AG04449 (cell line): Measurements from ENCODE around the gene KIF5B.
"Not testable (repeated sequence)": the region's sequence is repeated elsewhere in the genome, so short reads cannot be mapped to it uniquely, and the experiment has no call there.

Experiments
- CTCF ChIA-PET: fragments of 350-600 bp; formaldehyde crosslinking; extraction: SDS; loops from one replicate; lab custom pipeline; 2021; ENCODE audit warnings: antibody characterized with exemption; lab: Yijun Ruan, JAX
- POLR2A ChIA-PET: fragments of 400-600, 350-600 bp; formaldehyde crosslinking; extraction: SDS; loops from one replicate; lab custom pipeline; 2020; ENCODE audit warnings: antibody characterized with exemption, inconsistent platforms; lab: Yijun Ruan, JAX
- DNase-seq: peaks from one replicate; pipeline ENCODE4 v3.0.0-alpha.2; 2010; ENCODE audit warnings: low read depth, low spot score
- H3K4me3 ChIP-seq: 2 replicates; pipeline ENCODE4 v1.5.1; 2011; ENCODE audit warnings: low read depth, mild to moderate bottlenecking, control low read depth, low read length
- CTCF ChIP-seq: IDR thresholded peaks from one replicate; pipeline ENCODE4 v1.5.1; 2011; ENCODE audit warnings: mild to moderate bottlenecking, moderate library complexity, low read length, control low read depth, inconsistent platforms; ENCODE audit not compliant: insufficient read depth; ENCODE audit errors: missing control alignments

KIF5B gene

DNA sequence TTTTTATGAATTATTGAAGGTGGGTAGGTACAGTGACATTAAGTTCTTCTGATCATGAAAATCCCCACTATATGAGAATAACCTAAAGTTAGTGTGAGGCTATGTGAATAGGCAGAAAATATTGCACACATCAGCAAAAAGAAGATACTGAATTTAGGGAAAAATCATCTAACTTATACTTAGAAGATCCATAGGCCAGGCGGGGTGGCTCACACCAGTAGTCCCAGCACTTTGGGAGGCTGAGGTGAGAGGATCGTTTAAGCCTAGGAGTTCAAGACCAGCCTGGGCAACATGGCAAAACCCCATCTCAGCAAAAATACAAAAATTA lies 78.1 kb downstream of the KIF5B start:
- TF ChIP-seq CTCF, result no peak
- no peak overlapping the region for H3K4me3 ChIP-seq
- no peak for DNase-seq
- POLR2A ChIA-PET, result no interaction called here
- CTCF ChIA-PET, result interaction anchor here (0.9 kb wide), 1 partner anchor 31 kb away, joined by 3 read pairs; no protein-coding TSS in a partner anchor

DNA sequence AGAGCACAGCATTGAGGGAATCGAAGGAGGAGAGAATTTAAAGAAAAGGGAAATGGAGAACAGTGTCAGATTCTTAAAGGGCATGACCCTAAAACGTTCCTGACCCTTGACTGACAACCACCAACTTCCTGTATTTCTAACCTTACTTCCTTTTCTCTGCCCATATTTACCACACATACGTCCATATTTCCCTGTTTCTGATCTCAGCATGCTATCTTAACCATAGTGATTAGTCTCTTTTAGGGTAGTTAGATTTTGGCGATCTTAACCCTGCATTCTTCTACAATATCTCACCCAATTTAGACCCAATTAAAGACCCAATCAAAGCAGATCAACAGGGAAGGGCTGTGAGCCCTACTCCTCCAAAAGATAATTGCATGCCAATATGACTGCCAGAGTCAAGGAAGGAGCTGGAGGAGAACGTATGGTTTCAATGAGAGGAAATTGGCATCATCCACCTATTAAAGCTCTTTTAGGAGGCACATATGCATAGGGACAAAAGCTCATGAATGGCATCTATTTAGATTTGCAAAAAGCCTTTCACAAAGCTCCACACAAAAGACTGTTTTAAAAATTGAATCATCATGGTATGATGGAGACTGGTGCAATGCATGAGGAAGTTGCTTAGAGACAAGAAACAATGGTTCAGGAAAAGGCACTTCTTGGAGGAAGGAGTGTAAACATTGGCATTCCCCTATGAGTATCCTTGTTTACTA lies 78.6 kb downstream of the KIF5B start:
- POLR2A ChIA-PET, result interaction anchor here (0.6 kb wide), 1 partner anchor 228 kb away, joined by 5 read pairs; no protein-coding TSS in a partner anchor
- CTCF ChIA-PET, result interaction anchor here (0.9 to 1.5 kb wide), 2 partner anchors 27 to 31 kb away, joined by 3 to 5 read pairs; no protein-coding TSS in a partner anchor
- no peak for DNase-seq
- no peak for TF ChIP-seq CTCF
- no peak overlapping the region for H3K4me3 ChIP-seq

GRCh38 chr10:31975157-31975765 lies 81.0 kb downstream of the KIF5B start:
- no peak overlapping the region for H3K4me3 ChIP-seq
- no peak for DNase-seq
- no peak for TF ChIP-seq CTCF
- POLR2A ChIA-PET, result no interaction called here
- CTCF ChIA-PET, result interaction anchor here (1.1 to 1.7 kb wide), 3 partner anchors 30 to 137 kb away, joined by 3 to 5 read pairs (median 4); no protein-coding TSS in a partner anchor

DNA sequence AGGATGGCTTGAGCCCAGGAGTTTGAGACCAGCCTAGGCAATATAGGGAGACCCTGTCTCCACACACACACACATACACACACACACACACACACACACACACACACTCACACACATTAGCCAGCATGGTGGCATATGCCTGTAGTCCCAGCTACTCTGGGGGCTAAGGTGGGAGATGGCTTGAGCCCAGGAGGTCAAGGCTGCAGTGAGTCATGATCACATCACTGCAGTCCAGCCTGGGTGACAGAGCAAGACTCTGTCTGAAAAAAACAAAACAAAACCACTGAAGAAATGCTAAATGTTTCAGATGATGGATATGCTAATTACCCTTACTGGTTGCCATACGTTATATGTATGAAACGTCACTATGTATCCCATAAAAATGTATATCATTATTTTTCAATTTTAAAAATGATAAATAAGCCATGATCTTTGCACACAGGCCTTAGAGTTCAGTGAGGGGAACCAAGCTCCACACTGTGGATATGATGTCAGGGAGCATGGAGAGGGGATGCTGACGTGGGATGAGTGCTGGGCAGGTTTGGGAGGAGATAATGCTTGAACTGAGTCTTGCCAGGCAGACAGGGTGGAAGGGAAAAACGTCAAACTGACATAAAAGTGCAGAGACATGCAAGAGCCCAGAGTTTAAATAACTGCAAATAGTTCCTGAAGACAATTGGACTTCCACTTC lies 81.6 kb downstream of the KIF5B start:
- no peak for DNase-seq
- H3K4me3 ChIP-seq, result no peak overlapping the region
- CTCF ChIA-PET, result interaction anchor here (1.4 to 1.7 kb wide), 2 partner anchors 31 to 136 kb away, joined by 4 to 5 read pairs; no protein-coding TSS in a partner anchor
- TF ChIP-seq CTCF, result no peak
- POLR2A ChIA-PET, result no interaction called here

DNA sequence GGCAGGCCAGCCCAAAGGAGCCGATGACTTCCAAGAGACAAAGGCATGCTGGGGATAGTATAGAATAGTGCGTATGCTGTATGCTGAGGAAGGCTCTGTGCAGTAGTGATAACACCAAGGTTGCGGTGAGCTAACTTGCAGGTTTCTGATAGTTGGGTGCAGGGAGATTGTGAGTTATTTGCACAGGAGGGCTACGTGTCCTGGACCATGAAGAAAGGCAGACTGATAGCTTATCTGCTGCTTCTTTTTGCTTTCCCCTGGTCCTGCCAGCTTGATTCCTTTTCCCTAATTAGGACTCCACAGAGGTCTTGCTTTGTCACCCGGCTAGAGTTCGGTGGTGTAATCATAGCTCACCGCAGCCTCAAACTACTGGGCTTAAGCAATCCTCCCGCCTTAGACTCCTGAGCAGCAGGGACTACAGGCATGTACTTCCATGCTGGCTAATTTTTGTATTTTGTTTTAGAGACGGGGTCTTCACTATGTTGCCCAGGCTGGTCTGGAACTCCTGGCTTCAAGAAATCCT lies 83.6 kb downstream of the KIF5B start:
- no peak for DNase-seq
- CTCF ChIA-PET, result interaction anchor here (1.0 kb wide), 1 partner anchor 9 kb away, joined by 3 read pairs; no protein-coding TSS in a partner anchor
- POLR2A ChIA-PET, result no interaction called here
- no peak overlapping the region for H3K4me3 ChIP-seq
- no peak for TF ChIP-seq CTCF

- DNase-seq, POLR2A ChIA-PET, CTCF ChIA-PET, H3K4me3 ChIP-seq: not testable (repeated sequence)
Measured at GRCh38 chr10:31969847-31970246, 86.4 kb downstream of the KIF5B start.
